Pancreas (tissue), 10 donors: Measurements from ENCODE around the gene EIF1. TPM values are rescaled to one million over a fixed set of nuclear protein-coding genes. Genes with fewer than 3 reads are reported as not detected.

Experiments
- ATAC-seq, 4 donors: fragments of 200-7000 bp; cut with Tn5 transposase; one replicate each; pipeline versions ENCODE4 v1.8.0 to v1.9.1; 2020; ENCODE audit warnings: mild to moderate bottlenecking in 4 of 4, moderate library complexity in 4 of 4
- DNase-seq, 6 donors: peaks; one replicate each; pipeline ENCODE4 v3.0.0-alpha.2; 2020
- FAIRE-seq: peaks from 2 replicates; lab custom pipeline; 2012; peaks lifted over from hg19 to GRCh38; lab: Jason Lieb, UNC
- H3K27ac ChIP-seq, 4 donors: fragments of 200-600 bp; sonication (generic); 1 replicate in 3 of 4; 2 replicates in 1 of 4; pipeline versions ENCODE4 v1.5.0 to v1.8.0; 2020
- H3K27me3 ChIP-seq, 4 donors: fragments of 200-600 bp; one replicate each; pipeline ENCODE4 v1.8.0; 2021
- H3K36me3 ChIP-seq, 3 donors: fragments of 200-600 bp; sonication (generic) in 1 of 3; one replicate each; pipeline versions ENCODE4 v1.5.0 to v1.8.0; 2020 to 2021
- H3K4me1 ChIP-seq, 3 donors: fragments of 200-600 bp; one replicate each; pipeline ENCODE4 v1.8.0; 2021
- H3K4me3 ChIP-seq, 4 donors: fragments of 200-600 bp; sonication (generic) in 2 of 4; one replicate each; pipeline versions ENCODE4 v1.5.0 to v1.8.0; 2020 to 2021
- H3K9me3 ChIP-seq, 4 donors: fragments of 200-600 bp; one replicate each; pipeline ENCODE4 v1.8.0; 2021
- CTCF ChIP-seq, 4 donors: fragments of 200-600 bp; sonication (generic) in 3 of 4; IDR thresholded peaks; one replicate each; pipeline versions ENCODE4 v1.5.0 to v1.8.0; 2021; ENCODE audit warnings: antibody characterized with exemption in 4 of 4
- WGBS, 2 donors: extraction: QIAGEN DNeasy Blood & Tissue Kit; methylation state at CpG; one replicate each; pipeline ENCODE4 v1.1.7; 2013; 5-methylcytosine and 5-hydroxymethylcytosine counted together
- intact Hi-C, 3 donors: fragments of 100-400 bp; cut with DNase I; formaldehyde crosslinking; loops; one replicate each; pipeline versions ENCODE4 v1.11.1 to v1.14.2; 2022
- polyA plus RNA-seq, 2 donors: library from polyadenylated mRNA; stranded (reverse); fragments of 200-250 nt; gene quantifications; one replicate each; pipeline ENCODE4 v1.2.3, GENCODE V29; 2013
- total RNA-seq, 6 donors: library from RNA; stranded (reverse); fragmentation: NEBNext Ultra II Directional in 4 of 6; extraction: Animal tissue kit (Norgen Biotek cat#: 25700) in 4 of 6; gene quantifications; one replicate each; pipeline versions ENCODE4 v1.2.1 to v1.2.4, GENCODE V29; 2021 to 2023
- donor health status: healthy with polysubstance abuse.
- donor health status: DM: no; HTN: no; CAD: no; lungs with moderate emphysema.
- donor health status: DM: no; HTN: no; CAD: no.
- donor health status: control.
- donor health status: control.
- donor health status: Bipolar disorder and iron deficiency.
- donor health status: DM: yes; HTN: yes; CAD: no.
- donor health status: DM: no; HTN: no; CAD: no.
- donor health status: DM: no; HTN: no; CAD: no.
- donor health status: DM: yes; HTN: yes; CAD: no.

EIF1 gene
- total and polyA plus RNA-seq, 8 donors = 316 to 934 (median 554) TPM

GRCh38 chr17:41738077-41738800 is 49.6 kb downstream of the EIF1 start:
- intact Hi-C loops = loop anchor here in 2 of 3 donors (10.0 kb wide), 2 partner anchors 67 to 217 kb away; no protein-coding TSS in a partner anchor
- FAIRE-seq (no peak), DNase-seq (peak; percentile 71 to 95 (median 88)), ATAC-seq (peak; percentile 88 to 94 (median 91))
- Histone ChIP-seq H3K36me3 (no peaks in the 10 kb centered on the region), H3K27ac (peak overlapping the region in 3 of 4 donors; percentile 4 to 60 (median 54)), H3K27me3 (peaks cover 0 to 19% (median 3%) of the 10 kb centered on the region in 4 donors), H3K4me3 (no peak overlapping the region), H3K4me1 (peaks cover 7 to 13% (median 11%) of the 10 kb centered on the region in 3 donors), H3K9me3 (no peaks in the 10 kb centered on the region)
- TF ChIP-seq CTCF (IDR thresholded peaks at IDR 0.05) = peak; percentile 94 to 99 (median 98)
- 13% methylated on average over 9 to 10 of the region's 10 CpGs for WGBS, 2 donors

- Histone ChIP-seq H3K4me3 (no peak overlapping the region), H3K27ac (peak overlapping the region in 3 of 4 donors; percentile 4 to 60 (median 54)), H3K36me3 (no peaks in the 10 kb centered on the region), H3K4me1 (peaks cover 7 to 13% (median 11%) of the 10 kb centered on the region in 3 donors), H3K27me3 (peaks cover 0 to 16% (median 3%) of the 10 kb centered on the region in 4 donors), H3K9me3 (no peaks in the 10 kb centered on the region)
- WGBS, 2 donors = 73 to 94% methylated on average over 4 to 5 of the region's 5 CpGs
- FAIRE-seq = no peak
- DNase-seq = no peak
- intact Hi-C loops = loop anchor here in 2 of 3 donors (10.0 kb wide), 2 partner anchors 66 to 216 kb away; no protein-coding TSS in a partner anchor
- no peak for ATAC-seq
- no peak for TF ChIP-seq CTCF (IDR thresholded peaks at IDR 0.05)
Measured at GRCh38 chr17:41738801-41739112, 50.1 kb downstream of the EIF1 start.

GRCh38 chr17:41739661-41740352 is 51.1 kb downstream of the EIF1 start:
- Histone ChIP-seq H3K9me3 (no peaks in the 10 kb centered on the region), H3K27ac (peak overlapping the region in 2 of 4 donors; percentile 54 to 60), H3K4me1 (peaks cover 6 to 11% (median 7%) of the 10 kb centered on the region in 3 donors), H3K4me3 (no peak overlapping the region), H3K27me3 (peaks cover 0 to 12% (median 3%) of the 10 kb centered on the region in 4 donors), H3K36me3 (no peaks in the 10 kb centered on the region)
- no peak for TF ChIP-seq CTCF (IDR thresholded peaks at IDR 0.05)
- FAIRE-seq (no peak), ATAC-seq (peak in 3 of 4 donors; percentile 7 to 31 (median 10)), DNase-seq (peak in 1 of 6 donors; percentile 16)
- intact Hi-C loops = loop anchor here in 2 of 3 donors (5.0 to 10.0 kb wide), 3 partner anchors 62 to 215 kb away; no protein-coding TSS in a partner anchor
- WGBS, 2 donors = 57 to 61% methylated on average over 9 of the region's 9 CpGs

- Histone ChIP-seq H3K27me3 (peaks cover 0 to 7% (median 2%) of the 10 kb centered on the region in 4 donors), H3K27ac (peak overlapping the region in 2 of 4 donors; percentile 54 to 60), H3K36me3 (no peaks in the 10 kb centered on the region), H3K4me1 (peaks cover 6 to 8% (median 7%) of the 10 kb centered on the region in 3 donors), H3K9me3 (no peaks in the 10 kb centered on the region), H3K4me3 (no peak overlapping the region)
- DNase-seq (no peak), ATAC-seq (no peak), FAIRE-seq (no peak)
- 92 to 94% methylated on average over 5 of the region's 5 CpGs for WGBS, 2 donors
- intact Hi-C loops = loop anchor here in 1 of 3 donors (5.0 kb wide), 1 partner anchor 62 kb away; no protein-coding TSS in a partner anchor
- no peak for TF ChIP-seq CTCF (IDR thresholded peaks at IDR 0.05)
Measured at GRCh38 chr17:41740506-41740905, 51.8 kb downstream of the EIF1 start.
